Activated CD4-positive, alpha-beta memory T cell treated with anti-CD3 and anti-CD28 coated beads, Interleukin-2, amount 10 ng/mL, durations not matched to agents 7 days and 5 days (primary cell): ENCODE measurements around the gene RHOB. TPM values are rescaled to one million over a fixed set of nuclear protein-coding genes. Genes with fewer than 3 reads are reported as not detected.
"Not testable (repeated sequence)": the region's sequence is repeated elsewhere in the genome, so short reads cannot be mapped to it uniquely, and the experiment has no call there.

Source experiments
- CTCF ChIA-PET: fragments of 350-600 bp; sonication (Branson Sonifier 250); formaldehyde crosslinking; loops from one replicate; lab custom pipeline; 2021; ENCODE audit warnings: antibody characterized with exemption, inconsistent platforms; lab: Charles Lee
- POLR2A ChIA-PET: fragments of 350-600 bp; sonication (Branson Sonifier 250); formaldehyde crosslinking; loops from one replicate; lab custom pipeline; 2021; ENCODE audit warnings: antibody characterized with exemption; lab: Charles Lee
- DNase-seq: peaks from one replicate; pipeline ENCODE4 v3.0.0-alpha.2; 2020
- H3K27ac Mint-ChIP-seq: one replicate; pipeline ENCODE4 v1.8.0; 2021; ENCODE audit warnings: mild to moderate bottlenecking, mixed read lengths
- H3K27me3 Mint-ChIP-seq: one replicate; pipeline ENCODE4 v1.8.0; 2021; ENCODE audit warnings: mixed read lengths
- H3K36me3 Mint-ChIP-seq: one replicate; pipeline ENCODE4 v1.8.0; 2021; ENCODE audit warnings: low read depth, mixed read lengths
- H3K4me1 Mint-ChIP-seq: one replicate; pipeline ENCODE4 v1.8.0; 2021; ENCODE audit warnings: mixed read lengths
- H3K4me3 Mint-ChIP-seq: one replicate; pipeline ENCODE4 v1.8.0; 2021; ENCODE audit warnings: mild to moderate bottlenecking, mixed read lengths
- H3K9me3 Mint-ChIP-seq: one replicate; pipeline ENCODE4 v1.8.0; 2021; ENCODE audit warnings: mixed read lengths
- total RNA-seq, 2 experiments: library from RNA; stranded (reverse); gene quantifications; one replicate each; pipeline ENCODE4 v1.2.3, GENCODE V29; 2021

The RHOB gene
- total RNA-seq, 2 experiments from 2014 or later: 14.0 to 14.4 TPM

- DNase-seq: no peak
- POLR2A ChIA-PET: no interaction called here
- no peaks in the 10 kb centered on the region for H3K36me3 Mint-ChIP-seq
Measured at GRCh38 chr2:20486571-20486970, 39.7 kb downstream of the RHOB start.

DNA sequence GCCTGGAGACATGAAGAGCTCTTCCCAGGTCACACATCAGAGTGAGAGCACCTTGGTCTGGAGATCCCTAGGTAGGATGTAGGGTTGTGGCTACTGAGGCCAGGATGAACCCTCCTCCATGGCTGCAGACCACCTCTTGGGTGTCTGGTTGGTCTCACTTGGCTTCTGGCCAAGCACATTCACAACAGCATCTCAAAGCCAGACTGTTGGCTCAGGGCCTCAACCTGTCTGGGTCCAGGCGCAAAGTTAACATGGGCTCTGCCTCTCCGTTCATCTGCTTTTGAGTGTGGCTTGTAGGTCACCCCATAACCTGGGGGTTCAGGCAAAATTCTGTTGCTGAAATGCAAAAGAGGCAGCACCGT, 40.1 kb downstream of the RHOB start:
- CTCF ChIA-PET: interaction anchor here (1.1 kb wide), 1 partner anchor 74 kb away, joined by 3 read pairs; no protein-coding TSS in a partner anchor

More at GRCh38 chr2:20486571-20486970, 39.7 kb downstream of the RHOB start:
- Mint-ChIP-seq H3K9me3 (no peaks in the 10 kb centered on the region), H3K27ac (no peak overlapping the region), H3K4me1 (peaks cover 2% of the 10 kb centered on the region), H3K4me3 (no peak overlapping the region), H3K27me3 (peaks cover 4% of the 10 kb centered on the region)
- CTCF ChIA-PET: interaction anchor here (1.1 kb wide), 1 partner anchor 74 kb away, joined by 3 read pairs; no protein-coding TSS in a partner anchor

GRCh38 chr2:20487392-20488174, 40.7 kb downstream of the RHOB start:
- no peaks in the 10 kb centered on the region for H3K36me3 Mint-ChIP-seq
- H3K27me3 Mint-ChIP-seq: peaks cover 2% of the 10 kb centered on the region
- H3K4me1 Mint-ChIP-seq: peaks cover 2% of the 10 kb centered on the region
- POLR2A ChIA-PET: no interaction called here
- H3K9me3 Mint-ChIP-seq: no peaks in the 10 kb centered on the region
- no peak overlapping the region for H3K4me3 Mint-ChIP-seq
- H3K27ac Mint-ChIP-seq: no peak overlapping the region
- CTCF ChIA-PET: interaction anchor here (1.1 kb wide), 1 partner anchor 75 kb away, joined by 3 read pairs; no protein-coding TSS in a partner anchor
- no peak for DNase-seq

More for the DNA sequence above, 40.1 kb downstream of the RHOB start:
- Mint-ChIP-seq H3K27ac (no peak overlapping the region), H3K27me3 (peaks cover 3% of the 10 kb centered on the region), H3K9me3 (no peaks in the 10 kb centered on the region), H3K4me3 (no peak overlapping the region), H3K4me1 (peaks cover 2% of the 10 kb centered on the region), H3K36me3 (no peaks in the 10 kb centered on the region)
- POLR2A ChIA-PET: no interaction called here
- DNase-seq: no peak

DNA sequence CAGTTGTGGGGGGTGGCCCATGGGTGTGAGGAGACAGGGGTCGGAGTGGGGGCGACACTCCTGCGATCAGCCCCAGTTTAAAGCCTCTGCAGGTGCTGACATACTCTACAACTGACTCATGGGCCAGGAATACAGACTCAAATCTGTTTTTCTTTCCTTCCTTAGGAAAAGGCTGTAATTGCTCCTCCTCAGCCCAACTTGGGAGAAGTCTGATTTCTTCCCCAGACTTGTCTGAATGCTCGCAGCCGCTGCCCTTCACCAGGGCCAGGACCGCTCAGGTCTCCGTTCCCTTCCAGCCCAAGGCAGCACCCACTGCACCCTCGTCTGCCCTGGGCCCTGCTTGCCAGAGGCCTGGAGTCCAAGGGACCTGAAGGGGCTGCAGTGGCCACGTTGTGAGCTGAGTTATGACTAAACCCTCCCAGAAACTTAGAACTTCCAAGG, 41.3 kb downstream of the RHOB start:
- Mint-ChIP-seq H3K27ac (no peak overlapping the region), H3K4me3 (no peak overlapping the region), H3K4me1 (peaks cover 1% of the 10 kb centered on the region), H3K27me3 (peaks cover 1% of the 10 kb centered on the region), H3K9me3 (no peaks in the 10 kb centered on the region), H3K36me3 (no peaks in the 10 kb centered on the region)
- ChIA-PET CTCF (no interaction called here), POLR2A (no interaction called here)
- no peak for DNase-seq

DNA sequence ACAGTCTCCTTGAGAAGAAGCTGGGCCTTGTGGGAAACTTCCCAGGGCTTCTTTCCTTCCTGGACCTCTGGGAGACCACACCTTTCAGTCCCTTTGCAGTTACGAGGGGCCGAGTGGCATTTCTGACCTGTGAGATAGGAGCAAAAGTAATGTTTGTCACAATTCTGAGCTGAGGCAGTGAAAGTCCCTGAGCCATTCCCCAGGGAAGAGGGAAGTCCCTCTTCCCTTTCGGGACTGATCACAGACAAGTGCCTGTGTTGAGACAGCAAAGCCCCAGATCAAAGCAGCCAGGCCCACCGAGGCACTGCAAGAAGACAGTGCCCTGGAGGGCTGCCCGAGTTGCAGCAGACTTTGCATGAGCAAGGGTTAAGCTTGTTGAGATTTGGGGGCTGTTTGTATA, 41.9 kb downstream of the RHOB start:
- no peaks in the 10 kb centered on the region for H3K9me3 Mint-ChIP-seq
- CTCF ChIA-PET: no interaction called here
- POLR2A ChIA-PET: no interaction called here

GRCh38 chr2:20490300-20491181, 43.7 kb downstream of the RHOB start:
- ChIA-PET POLR2A (no interaction called here), CTCF (no interaction called here)

More for the DNA sequence above, 41.9 kb downstream of the RHOB start:
- Mint-ChIP-seq H3K4me3 (no peak overlapping the region), H3K36me3 (no peaks in the 10 kb centered on the region), H3K27me3 (no peaks in the 10 kb centered on the region), H3K4me1 (no peaks in the 10 kb centered on the region), H3K27ac (no peak overlapping the region)
- DNase-seq: no peak

DNA sequence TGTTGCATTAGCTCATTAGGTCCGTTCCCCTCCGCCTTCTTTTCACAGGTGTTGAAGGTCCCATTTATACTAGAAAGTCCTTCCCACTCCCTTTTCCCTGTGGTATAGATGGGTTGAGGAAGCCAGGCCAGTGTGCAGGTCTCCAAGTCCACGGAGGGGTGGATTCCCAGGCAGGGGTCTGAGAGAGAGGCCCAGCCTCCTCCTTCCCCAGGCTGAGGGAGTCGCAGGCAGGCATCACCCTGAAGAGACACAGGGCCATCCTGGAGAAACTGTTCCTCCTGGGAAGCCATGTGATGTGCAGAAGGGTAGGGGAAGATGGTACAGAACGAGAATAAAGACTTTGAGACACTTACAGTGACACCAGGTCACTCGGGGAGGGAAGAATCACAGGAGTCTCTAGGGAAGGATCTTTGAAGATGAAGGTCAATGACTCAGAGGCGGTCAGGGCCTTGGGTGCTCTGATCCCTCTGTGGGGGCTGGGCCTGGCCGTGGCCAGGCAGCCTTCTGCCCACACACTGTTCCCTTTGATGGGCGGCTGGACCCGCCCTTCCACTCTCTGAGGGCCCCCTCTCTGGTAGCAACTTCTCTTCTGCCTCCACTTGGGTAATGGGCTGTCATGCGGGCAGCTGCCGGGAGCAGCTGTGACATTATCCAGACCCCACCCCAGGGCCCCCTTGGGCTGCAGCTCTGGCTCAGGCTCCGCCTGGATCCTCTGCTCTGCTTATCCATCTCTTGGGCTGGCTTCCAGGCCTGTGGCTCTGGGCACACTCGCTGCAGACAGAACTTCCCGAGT, 45.1 kb downstream of the RHOB start:
- ChIA-PET CTCF (no interaction called here), POLR2A (no interaction called here)
- no peaks in the 10 kb centered on the region for H3K36me3 Mint-ChIP-seq
- no peak for DNase-seq
- no peaks in the 10 kb centered on the region for H3K27me3 Mint-ChIP-seq
- no peak overlapping the region for H3K4me3 Mint-ChIP-seq
- no peak overlapping the region for H3K27ac Mint-ChIP-seq
- H3K4me1 Mint-ChIP-seq: no peaks in the 10 kb centered on the region
- H3K9me3 Mint-ChIP-seq: no peaks in the 10 kb centered on the region

More at GRCh38 chr2:20490300-20491181, 43.7 kb downstream of the RHOB start:
- Mint-ChIP-seq H3K4me1 (no peaks in the 10 kb centered on the region), H3K4me3 (no peak overlapping the region), H3K27me3 (no peaks in the 10 kb centered on the region), H3K36me3 (no peaks in the 10 kb centered on the region), H3K9me3 (no peaks in the 10 kb centered on the region), H3K27ac (no peak overlapping the region)
- DNase-seq: no peak

- POLR2A ChIA-PET, H3K4me3 Mint-ChIP-seq, H3K4me1 Mint-ChIP-seq, H3K9me3 Mint-ChIP-seq, DNase-seq, H3K27me3 Mint-ChIP-seq, CTCF ChIA-PET, H3K36me3 Mint-ChIP-seq, H3K27ac Mint-ChIP-seq: not testable (repeated sequence)
Measured at GRCh38 chr2:20493095-20493494, 46.2 kb downstream of the RHOB start.

DNA sequence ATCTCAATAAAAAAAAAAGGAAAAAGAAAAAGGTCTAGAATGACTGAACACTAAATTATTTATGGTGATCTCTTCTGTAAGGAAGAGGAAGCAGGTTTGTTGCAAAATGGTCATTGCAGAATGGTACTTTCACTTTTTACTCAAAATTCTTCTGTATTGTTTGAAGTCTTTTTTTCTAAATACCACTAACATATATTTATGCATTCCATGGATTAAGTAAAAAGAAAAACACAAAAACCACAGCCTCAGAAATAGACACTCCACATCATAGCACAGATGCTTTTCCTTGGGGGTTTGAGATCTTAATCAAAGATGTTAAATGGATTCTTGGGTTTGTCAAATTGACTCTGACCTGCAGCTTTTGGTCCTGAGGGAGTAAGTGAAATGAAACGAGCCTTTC, 47.4 kb downstream of the RHOB start:
- no peaks in the 10 kb centered on the region for H3K27me3 Mint-ChIP-seq
- DNase-seq: no peak
- ChIA-PET CTCF (no interaction called here), POLR2A (no interaction called here)
- H3K27ac Mint-ChIP-seq: no peak overlapping the region
- no peaks in the 10 kb centered on the region for H3K4me1 Mint-ChIP-seq
- no peak overlapping the region for H3K4me3 Mint-ChIP-seq
- no peaks in the 10 kb centered on the region for H3K36me3 Mint-ChIP-seq
- H3K9me3 Mint-ChIP-seq: no peaks in the 10 kb centered on the region

DNA sequence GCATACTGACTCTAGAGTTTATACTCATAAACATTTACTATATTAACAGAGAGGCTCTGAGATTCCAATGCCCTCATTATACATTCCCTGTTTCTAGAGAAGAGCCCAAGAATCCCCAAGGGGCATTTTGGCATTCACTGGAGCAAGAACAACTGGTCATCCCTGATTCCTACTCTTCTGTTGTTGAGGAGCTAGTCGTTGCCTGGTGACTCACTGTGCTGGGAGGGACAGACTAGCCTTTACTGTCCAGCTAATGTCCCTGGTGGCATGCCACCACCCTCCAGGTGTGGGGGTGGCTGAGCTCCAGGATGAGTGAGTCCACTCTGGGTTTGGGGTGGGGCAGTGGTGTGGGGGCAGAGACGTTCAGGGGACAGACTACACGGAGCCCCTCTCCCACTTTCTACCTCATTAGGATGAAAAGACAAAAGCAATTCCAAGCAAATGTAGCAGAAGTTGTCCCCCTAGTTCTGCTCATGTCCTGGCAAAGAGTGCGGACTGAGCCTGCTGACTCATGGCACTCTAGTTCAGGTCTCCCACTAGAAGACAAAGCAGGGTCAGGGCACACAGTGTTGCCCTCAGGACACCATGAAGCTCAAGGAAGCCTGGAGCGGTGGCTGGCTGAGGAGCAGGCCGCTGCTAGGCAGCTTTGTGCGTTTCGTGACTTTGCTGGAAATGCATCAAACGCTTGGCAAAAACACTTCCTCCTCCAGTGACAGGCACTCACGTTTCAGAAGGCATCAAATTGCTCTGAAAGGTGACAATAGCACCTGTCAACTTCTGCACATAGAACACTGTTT, 49.4 kb downstream of the RHOB start:
- CTCF ChIA-PET: no interaction called here
- H3K9me3 Mint-ChIP-seq: no peaks in the 10 kb centered on the region
- no peak overlapping the region for H3K4me3 Mint-ChIP-seq
- POLR2A ChIA-PET: no interaction called here
- no peak for DNase-seq
- peaks cover 9% of the 10 kb centered on the region for H3K27me3 Mint-ChIP-seq
- no peaks in the 10 kb centered on the region for H3K4me1 Mint-ChIP-seq
- no peaks in the 10 kb centered on the region for H3K36me3 Mint-ChIP-seq
- H3K27ac Mint-ChIP-seq: no peak overlapping the region

GRCh38 chr2:20496942-20497341, 50.1 kb downstream of the RHOB start:
- no peaks in the 10 kb centered on the region for H3K36me3 Mint-ChIP-seq
- CTCF ChIA-PET: no interaction called here
- H3K27me3 Mint-ChIP-seq: peaks cover 12% of the 10 kb centered on the region

More at GRCh38 chr2:20496942-20497341, 50.1 kb downstream of the RHOB start:
- H3K4me1 Mint-ChIP-seq: no peaks in the 10 kb centered on the region
- H3K4me3 Mint-ChIP-seq: no peak overlapping the region
- no peak for DNase-seq
- no peak overlapping the region for H3K27ac Mint-ChIP-seq
- no peaks in the 10 kb centered on the region for H3K9me3 Mint-ChIP-seq
- POLR2A ChIA-PET: no interaction called here
